ENCODE data around the gene ARID1B. TPM values are rescaled to one million over a fixed set of nuclear protein-coding genes. Genes with fewer than 3 reads are reported as not detected.
A peak's percentile ranks its signal among the peaks of the same experiment; 100 is the strongest.

Gene ARID1B
- total RNA-seq, 5 donors from 2014 or later (not counting 1 experiment from before 2014, with no cell fraction given): 103 to 161 (median 108) TPM

- Histone ChIP-seq H3K27ac (ENCODE audit: low read length) (no peak overlapping the region), H3K9me3 (no peaks in the 10 kb centered on the region), H3K36me3 (ENCODE audit: control insufficient read depth in 2 of 2, extremely low read depth in 1 of 2, insufficient read depth in 1 of 2, low read length in 1 of 2) (peaks cover 9 to 58% of the 10 kb centered on the region in 2 donors), H3K4me1 (ENCODE audit: control insufficient read depth in 1 of 2, extremely low read depth in 1 of 2, insufficient read depth in 2 of 2, low read length in 2 of 2) (peaks cover 0 to 2% of the 10 kb centered on the region in 2 experiments), H3K27me3 (replicated peaks in 1 of 2; ENCODE audit: control insufficient read depth in 2 of 2, extremely low read depth in 1 of 2, insufficient read depth in 2 of 2, low read length in 1 of 2) (no peaks in the 10 kb centered on the region), H3K4me3 (ENCODE audit: control insufficient read depth in 1 of 2, extremely low read depth in 1 of 2, low read length in 1 of 2) (no peak overlapping the region)
- Mint-ChIP-seq H3K4me3 (no peak overlapping the region), H3K27ac (no peak overlapping the region), H3K9me3 (no peaks in the 10 kb centered on the region), H3K4me1 (peaks cover 0 to 5% (median 2%) of the 10 kb centered on the region in 3 donors), H3K36me3 (peaks cover 38% of the 10 kb centered on the region), H3K27me3 (no peaks in the 10 kb centered on the region)
- ChIA-PET CTCF (no interaction called here), POLR2A (no interaction called here)
- ATAC-seq (replicated peaks in 1 of 4): no peak
- 95% methylated on average over 6 of the region's 8 CpGs for WGBS (ENCODE audit: insufficient coverage)
- no peak for DNase-seq
Measured at GRCh38 chr6:157172231-157172701, 395.1 kb downstream of the ARID1B start.

GRCh38 chr6:157172830-157173536, 395.8 kb downstream of the ARID1B start:
- 100% methylated on average over 1 of the region's 5 CpGs for WGBS (ENCODE audit: insufficient coverage)
- no peaks in the 10 kb centered on the region for H3K27me3 Mint-ChIP-seq
- H3K4me1 Mint-ChIP-seq: peaks cover 0 to 5% (median 2%) of the 10 kb centered on the region in 3 donors
- peaks cover 30% of the 10 kb centered on the region for H3K36me3 Mint-ChIP-seq
- ChIA-PET CTCF (no interaction called here), POLR2A (no interaction called here)
- ATAC-seq (replicated peaks in 1 of 4): no peak
- peak overlapping the region; percentile 19 to 34 for H3K27ac Mint-ChIP-seq
- no peak overlapping the region for H3K4me3 Mint-ChIP-seq
- no peak overlapping the region for H3K27ac ChIP-seq (ENCODE audit: low read length)
- H3K9me3 ChIP-seq: no peaks in the 10 kb centered on the region
- no peaks in the 10 kb centered on the region for H3K9me3 Mint-ChIP-seq
- H3K4me3 ChIP-seq (ENCODE audit: control insufficient read depth in 1 of 2, extremely low read depth in 1 of 2, low read length in 1 of 2): no peak overlapping the region
- no peak for DNase-seq
- H3K36me3 ChIP-seq (ENCODE audit: control insufficient read depth in 2 of 2, extremely low read depth in 1 of 2, insufficient read depth in 1 of 2, low read length in 1 of 2): peaks cover 5 to 57% of the 10 kb centered on the region in 2 donors
- H3K27me3 ChIP-seq (replicated peaks in 1 of 2; ENCODE audit: control insufficient read depth in 2 of 2, extremely low read depth in 1 of 2, insufficient read depth in 2 of 2, low read length in 1 of 2): no peaks in the 10 kb centered on the region
- H3K4me1 ChIP-seq (ENCODE audit: control insufficient read depth in 1 of 2, extremely low read depth in 1 of 2, insufficient read depth in 2 of 2, low read length in 2 of 2): peaks cover 0 to 2% of the 10 kb centered on the region in 2 experiments

GRCh38 chr6:157173776-157174175, 396.6 kb downstream of the ARID1B start:
- Mint-ChIP-seq H3K4me1 (peaks cover 0 to 5% (median 2%) of the 10 kb centered on the region in 3 donors), H3K9me3 (no peaks in the 10 kb centered on the region), H3K4me3 (no peak overlapping the region), H3K27me3 (no peaks in the 10 kb centered on the region), H3K36me3 (peaks cover 24% of the 10 kb centered on the region), H3K27ac (no peak overlapping the region)
- ATAC-seq (replicated peaks in 1 of 4): no peak
- no peak overlapping the region for H3K27ac ChIP-seq (ENCODE audit: low read length)
- ChIA-PET CTCF (interaction anchor here in 1 of 2 donors (0.7 to 1.0 kb wide), 2 partner anchors 12 to 789 kb away, joined by 3 to 4 read pairs; no protein-coding TSS in a partner anchor), POLR2A (no interaction called here)
- DNase-seq: no peak
- H3K9me3 ChIP-seq: no peaks in the 10 kb centered on the region
- H3K27me3 ChIP-seq (replicated peaks in 1 of 2; ENCODE audit: control insufficient read depth in 2 of 2, extremely low read depth in 1 of 2, insufficient read depth in 2 of 2, low read length in 1 of 2): no peaks in the 10 kb centered on the region
- peaks cover 5 to 51% of the 10 kb centered on the region in 2 donors for H3K36me3 ChIP-seq (ENCODE audit: control insufficient read depth in 2 of 2, extremely low read depth in 1 of 2, insufficient read depth in 1 of 2, low read length in 1 of 2)
- H3K4me1 ChIP-seq (ENCODE audit: control insufficient read depth in 1 of 2, extremely low read depth in 1 of 2, insufficient read depth in 2 of 2, low read length in 2 of 2): peaks cover 0 to 2% of the 10 kb centered on the region in 2 experiments
- WGBS (ENCODE audit: insufficient coverage): 94% methylated on average over 7 of the region's 8 CpGs
- H3K4me3 ChIP-seq (ENCODE audit: control insufficient read depth in 1 of 2, extremely low read depth in 1 of 2, low read length in 1 of 2): no peak overlapping the region

GRCh38 chr6:157174731-157175130, 397.6 kb downstream of the ARID1B start:
- Mint-ChIP-seq H3K4me1 (peaks cover 0 to 5% (median 2%) of the 10 kb centered on the region in 3 donors), H3K27ac (no peak overlapping the region), H3K27me3 (no peaks in the 10 kb centered on the region), H3K36me3 (peaks cover 16% of the 10 kb centered on the region), H3K4me3 (no peak overlapping the region), H3K9me3 (no peaks in the 10 kb centered on the region)
- no peak overlapping the region for H3K4me3 ChIP-seq (ENCODE audit: control insufficient read depth in 1 of 2, extremely low read depth in 1 of 2, low read length in 1 of 2)
- H3K27ac ChIP-seq (ENCODE audit: low read length): no peak overlapping the region
- H3K27me3 ChIP-seq (replicated peaks in 1 of 2; ENCODE audit: control insufficient read depth in 2 of 2, extremely low read depth in 1 of 2, insufficient read depth in 2 of 2, low read length in 1 of 2): no peaks in the 10 kb centered on the region
- POLR2A ChIA-PET: interaction anchor here in 1 of 2 donors (0.6 kb wide), 1 partner anchor 175 kb away, joined by 3 read pairs; no protein-coding TSS in a partner anchor
- CTCF ChIA-PET: interaction anchor here in 1 of 2 donors (0.7 to 1.0 kb wide), 2 partner anchors 11 to 35 kb away, joined by 4 to 5 read pairs; no protein-coding TSS in a partner anchor
- DNase-seq: no peak
- H3K9me3 ChIP-seq: no peaks in the 10 kb centered on the region
- H3K4me1 ChIP-seq (ENCODE audit: control insufficient read depth in 1 of 2, extremely low read depth in 1 of 2, insufficient read depth in 2 of 2, low read length in 2 of 2): peaks cover 0 to 2% of the 10 kb centered on the region in 2 experiments
- ATAC-seq (replicated peaks in 1 of 4): no peak
- H3K36me3 ChIP-seq (ENCODE audit: control insufficient read depth in 2 of 2, extremely low read depth in 1 of 2, insufficient read depth in 1 of 2, low read length in 1 of 2): peaks cover 5 to 42% of the 10 kb centered on the region in 2 donors

GRCh38 chr6:157177731-157178336, 400.7 kb downstream of the ARID1B start:
- Mint-ChIP-seq H3K36me3 (peaks cover 21% of the 10 kb centered on the region), H3K4me1 (peaks cover 0 to 3% (median 3%) of the 10 kb centered on the region in 3 donors), H3K9me3 (no peaks in the 10 kb centered on the region), H3K27ac (no peak overlapping the region), H3K27me3 (no peaks in the 10 kb centered on the region), H3K4me3 (no peak overlapping the region)
- H3K27ac ChIP-seq (ENCODE audit: low read length): no peak overlapping the region
- no peak for ATAC-seq (replicated peaks in 1 of 4)
- WGBS (ENCODE audit: insufficient coverage): 95% methylated on average over 9 of the region's 15 CpGs
- H3K27me3 ChIP-seq (replicated peaks in 1 of 2; ENCODE audit: control insufficient read depth in 2 of 2, extremely low read depth in 1 of 2, insufficient read depth in 2 of 2, low read length in 1 of 2): no peaks in the 10 kb centered on the region
- ChIA-PET CTCF (no interaction called here), POLR2A (no interaction called here)
- H3K4me1 ChIP-seq (ENCODE audit: control insufficient read depth in 1 of 2, extremely low read depth in 1 of 2, insufficient read depth in 2 of 2, low read length in 2 of 2): peaks cover 0 to 2% of the 10 kb centered on the region in 2 experiments
- no peak for DNase-seq
- H3K36me3 ChIP-seq (ENCODE audit: control insufficient read depth in 2 of 2, extremely low read depth in 1 of 2, insufficient read depth in 1 of 2, low read length in 1 of 2): peaks cover 8 to 46% of the 10 kb centered on the region in 2 donors
- H3K9me3 ChIP-seq: no peaks in the 10 kb centered on the region
- H3K4me3 ChIP-seq (ENCODE audit: control insufficient read depth in 1 of 2, extremely low read depth in 1 of 2, low read length in 1 of 2): no peak overlapping the region

- Mint-ChIP-seq H3K4me3 (no peak overlapping the region), H3K27ac (no peak overlapping the region), H3K27me3 (no peaks in the 10 kb centered on the region), H3K4me1 (peaks cover under 1 to 21% (median 19%) of the 10 kb centered on the region in 3 donors), H3K36me3 (peaks cover 32% of the 10 kb centered on the region), H3K9me3 (no peaks in the 10 kb centered on the region)
- H3K27ac ChIP-seq (ENCODE audit: low read length): no peak overlapping the region
- ATAC-seq (replicated peaks in 1 of 4): no peak
- POLR2A ChIA-PET: no interaction called here
- no peak overlapping the region for H3K4me3 ChIP-seq (ENCODE audit: control insufficient read depth in 1 of 2, extremely low read depth in 1 of 2, low read length in 1 of 2)
- no peaks in the 10 kb centered on the region for H3K9me3 ChIP-seq
- DNase-seq: no peak
- WGBS (ENCODE audit: insufficient coverage): 100% methylated on average over 4 of the region's 5 CpGs
- no peaks in the 10 kb centered on the region for H3K27me3 ChIP-seq (replicated peaks in 1 of 2; ENCODE audit: control insufficient read depth in 2 of 2, extremely low read depth in 1 of 2, insufficient read depth in 2 of 2, low read length in 1 of 2)
- H3K36me3 ChIP-seq (ENCODE audit: control insufficient read depth in 2 of 2, extremely low read depth in 1 of 2, insufficient read depth in 1 of 2, low read length in 1 of 2): peaks cover 7 to 50% of the 10 kb centered on the region in 2 donors
- CTCF ChIA-PET: interaction anchor here in 1 of 2 donors (0.9 kb wide), 1 partner anchor 17 kb away, joined by 3 read pairs; no protein-coding TSS in a partner anchor
- peaks cover 0 to under 1% of the 10 kb centered on the region in 2 experiments for H3K4me1 ChIP-seq (ENCODE audit: control insufficient read depth in 1 of 2, extremely low read depth in 1 of 2, insufficient read depth in 2 of 2, low read length in 2 of 2)
Measured at GRCh38 chr6:157181649-157182048, 404.5 kb downstream of the ARID1B start.

All from T-cell (primary cell).